Tongue (tissue), 2 donors: ENCODE results near the gene XRN2. TPM values are rescaled to one million over a fixed set of nuclear protein-coding genes. Genes with fewer than 3 reads are reported as not detected.
"Not testable (repeated sequence)": the region's sequence is repeated elsewhere in the genome, so short reads cannot be mapped to it uniquely, and the experiment has no call there.

ENCODE experiments used
- DNase-seq: peaks from one replicate; pipeline ENCODE4 v3.0.0-alpha.2; 2015
- total RNA-seq: library from RNA; depleted of rRNA; stranded (reverse); fragments of >200 nt; gene quantifications from one replicate; pipeline ENCODE4 v1.2.3, GENCODE V29; 2014

Gene XRN2
- total RNA-seq, 1 donor from 2014 or later, result 56.1 TPM

GRCh38 chr20:21344961-21345360 is 41.8 kb downstream of the XRN2 start:
- DNase-seq, result no peak

GRCh38 chr20:21352703-21353102 is 49.6 kb downstream of the XRN2 start:
- no peak for DNase-seq

GRCh38 chr20:21353236-21353635 is 50.1 kb downstream of the XRN2 start:
- DNase-seq, result no peak

GRCh38 chr20:21355981-21356380 is 52.9 kb downstream of the XRN2 start:
- no peak for DNase-seq

GRCh38 chr20:21356386-21356785 is 53.3 kb downstream of the XRN2 start:
- no peak for DNase-seq

- peak; percentile 3 for DNase-seq
Measured at GRCh38 chr20:21357844-21358243, 54.7 kb downstream of the XRN2 start.

- DNase-seq, result no peak
Measured at GRCh38 chr20:21358737-21359136, 55.6 kb downstream of the XRN2 start.

GRCh38 chr20:21360705-21361104 is 57.6 kb downstream of the XRN2 start:
- DNase-seq, result no peak

GRCh38 chr20:21361266-21361665 is 58.1 kb downstream of the XRN2 start:
- DNase-seq, result no peak

- no peak for DNase-seq
Measured at GRCh38 chr20:21364413-21364812, 61.3 kb downstream of the XRN2 start.

- DNase-seq, result no peak
Measured at GRCh38 chr20:21365771-21366170, 62.6 kb downstream of the XRN2 start.

GRCh38 chr20:21366273-21366672 is 63.1 kb downstream of the XRN2 start:
- not testable (repeated sequence) for DNase-seq

GRCh38 chr20:21368791-21369190 is 65.7 kb downstream of the XRN2 start:
- no peak for DNase-seq

GRCh38 chr20:21371193-21371592 is 68.1 kb downstream of the XRN2 start:
- DNase-seq, result no peak

- no peak for DNase-seq
Measured at GRCh38 chr20:21372016-21372415, 68.9 kb downstream of the XRN2 start.

GRCh38 chr20:21373436-21373835 is 70.3 kb downstream of the XRN2 start:
- no peak for DNase-seq

GRCh38 chr20:21376626-21377025 is 73.5 kb downstream of the XRN2 start:
- no peak for DNase-seq

- DNase-seq, result no peak
Measured at GRCh38 chr20:21377701-21378100, 74.6 kb downstream of the XRN2 start.

- DNase-seq, result no peak
Measured at GRCh38 chr20:21378259-21378658, 75.1 kb downstream of the XRN2 start.

GRCh38 chr20:21380711-21381110 is 77.6 kb downstream of the XRN2 start:
- no peak for DNase-seq

GRCh38 chr20:21381619-21382018 is 78.5 kb downstream of the XRN2 start:
- no peak for DNase-seq

- no peak for DNase-seq
Measured at GRCh38 chr20:21384308-21384892, 81.3 kb downstream of the XRN2 start.

- DNase-seq, result no peak
Measured at GRCh38 chr20:21386111-21386510, 83.0 kb downstream of the XRN2 start.

- DNase-seq, result no peak
Measured at GRCh38 chr20:21387528-21387927, 84.4 kb downstream of the XRN2 start.

- DNase-seq, result no peak
Measured at GRCh38 chr20:21388566-21388965, 85.4 kb downstream of the XRN2 start.
